Measurements from ENCODE around the gene KXD1.
"Not testable (repeated sequence)": the region's sequence is repeated elsewhere in the genome, so short reads cannot be mapped to it uniquely, and the experiment has no call there.

KXD1 gene

GRCh38 chr19:18557411-18558201 is at the start of gene KXD1:
KXD1 (plus strand) TSS chr19:18557870; CDS start chr19:18562057, 4,187 bp downstream.
- peak; percentile 98 for DNase-seq

- DNase-seq = no peak
Observed at GRCh38 chr19:18508585-18508984, 49.1 kb upstream of the KXD1 start.

GRCh38 chr19:18510216-18510615 is 47.5 kb upstream of the KXD1 start:
- DNase-seq = no peak

- no peak for DNase-seq
Observed at GRCh38 chr19:18513868-18514267, 43.8 kb upstream of the KXD1 start.

- no peak for DNase-seq
Observed at GRCh38 chr19:18514800-18515682, 42.6 kb upstream of the KXD1 start.

- no peak for DNase-seq
Observed at GRCh38 chr19:18515959-18516358, 41.7 kb upstream of the KXD1 start.

GRCh38 chr19:18517606-18518005 is 40.1 kb upstream of the KXD1 start:
- no peak for DNase-seq

- DNase-seq = no peak
Observed at GRCh38 chr19:18518639-18519038, 39.0 kb upstream of the KXD1 start.

GRCh38 chr19:18519962-18520847 is 37.5 kb upstream of the KXD1 start:
- peak; percentile 77 for DNase-seq

GRCh38 chr19:18520848-18521691 is 36.6 kb upstream of the KXD1 start:
- DNase-seq = peak; percentile 51

GRCh38 chr19:18521692-18522123 is 36.0 kb upstream of the KXD1 start, which contains the start of gene ELL:
ELL (minus strand) TSS chr19:18522070; CDS start chr19:18522055, 15 bp downstream.
- DNase-seq = no peak

GRCh38 chr19:18522124-18522861 is 35.4 kb upstream of the KXD1 start:
- peak; percentile 100 for DNase-seq

- DNase-seq = not testable (repeated sequence)
Observed at GRCh38 chr19:18522862-18523440, 34.7 kb upstream of the KXD1 start.

- no peak for DNase-seq
Observed at GRCh38 chr19:18523841-18524240, 33.8 kb upstream of the KXD1 start.

GRCh38 chr19:18526316-18526715 is 31.4 kb upstream of the KXD1 start:
- DNase-seq = no peak

- DNase-seq = no peak
Observed at GRCh38 chr19:18529782-18530181, 27.9 kb upstream of the KXD1 start.

- no peak for DNase-seq
Observed at GRCh38 chr19:18531485-18531884, 26.2 kb upstream of the KXD1 start.

GRCh38 chr19:18532168-18532890 is 25.3 kb upstream of the KXD1 start:
- no peak for DNase-seq

GRCh38 chr19:18533058-18533457 is 24.6 kb upstream of the KXD1 start:
- no peak for DNase-seq

- no peak for DNase-seq
Observed at GRCh38 chr19:18536475-18536874, 21.2 kb upstream of the KXD1 start.
